Mesothelial cell of epicardium (in vitro differentiated cells): ENCODE data around the gene RGS1. TPM values are rescaled to one million over a fixed set of nuclear protein-coding genes. Genes with fewer than 3 reads are reported as not detected.
A peak's percentile ranks its signal among the peaks of the same experiment; 100 is the strongest.

ENCODE experiments used
- DNase-seq, 2 experiments: peaks; one replicate each; pipeline ENCODE4 v3.0.0; 2021; ENCODE audit warnings: low spot score in 2 of 2; ENCODE audit not compliant: unreplicated experiment in 2 of 2
- H3K27ac Mint-ChIP-seq: 2 replicates; pipeline ENCODE4 v1.8.0; 2021; ENCODE audit warnings: mixed read lengths
- H3K27me3 Mint-ChIP-seq: 2 replicates; pipeline ENCODE4 v1.8.0; 2021; ENCODE audit warnings: low read depth, mixed read lengths
- H3K36me3 Mint-ChIP-seq: 2 replicates; pipeline ENCODE4 v1.8.0; 2021; ENCODE audit warnings: mixed read lengths
- H3K4me1 Mint-ChIP-seq: 2 replicates; pipeline ENCODE4 v1.8.0; 2021; ENCODE audit warnings: mixed read lengths
- H3K4me3 Mint-ChIP-seq: 2 replicates; pipeline ENCODE4 v1.8.0; 2021; ENCODE audit warnings: mild to moderate bottlenecking, moderate library complexity, mixed read lengths
- H3K9me3 Mint-ChIP-seq: 2 replicates; pipeline ENCODE4 v1.8.0; 2021; ENCODE audit warnings: mixed read lengths
- CTCF ChIP-seq: fragments of 200-600 bp; sonication (generic); IDR thresholded peaks from one replicate; pipeline ENCODE4 v1.5.0; 2021; ENCODE audit warnings: antibody characterized with exemption; ENCODE audit not compliant: unreplicated experiment
- total RNA-seq: library from RNA; stranded (reverse); gene quantifications from 3 replicates; pipeline ENCODE4 v1.2.1, GENCODE V29; 2021

Gene RGS1
- total RNA-seq, 1 donor from 2014 or later = 0.40 TPM

- TF ChIP-seq CTCF = no peak
- Mint-ChIP-seq H3K36me3 (peaks cover 6% of the 10 kb centered on the region), H3K9me3 (peaks cover 9% of the 10 kb centered on the region), H3K27me3 (no peaks in the 10 kb centered on the region), H3K4me1 (peaks cover 5% of the 10 kb centered on the region), H3K27ac (no peak overlapping the region), H3K4me3 (no peak overlapping the region)
- DNase-seq = no peak
These were observed 9.6 kb upstream of the RGS1 start for GRCh38 chr1:192565946-192566345.

GRCh38 chr1:192566657-192567056 is 8.9 kb upstream of the RGS1 start:
- H3K4me1 Mint-ChIP-seq = peaks cover 7% of the 10 kb centered on the region
- TF ChIP-seq CTCF = no peak
- DNase-seq = no peak
- H3K36me3 Mint-ChIP-seq = peaks cover 6% of the 10 kb centered on the region
- H3K27me3 Mint-ChIP-seq = no peaks in the 10 kb centered on the region
- H3K9me3 Mint-ChIP-seq = peaks cover 13% of the 10 kb centered on the region
- no peak overlapping the region for H3K27ac Mint-ChIP-seq
- no peak overlapping the region for H3K4me3 Mint-ChIP-seq

GRCh38 chr1:192568063-192568462 is 7.5 kb upstream of the RGS1 start:
- no peak overlapping the region for H3K27ac Mint-ChIP-seq
- TF ChIP-seq CTCF = no peak
- peaks cover 6% of the 10 kb centered on the region for H3K36me3 Mint-ChIP-seq
- no peak for DNase-seq
- H3K9me3 Mint-ChIP-seq = peaks cover 13% of the 10 kb centered on the region
- no peaks in the 10 kb centered on the region for H3K27me3 Mint-ChIP-seq
- peaks cover 17% of the 10 kb centered on the region for H3K4me1 Mint-ChIP-seq
- no peak overlapping the region for H3K4me3 Mint-ChIP-seq

- no peaks in the 10 kb centered on the region for H3K27me3 Mint-ChIP-seq
- H3K4me1 Mint-ChIP-seq = peaks cover 32% of the 10 kb centered on the region
- peak overlapping the region; percentile 80 for H3K27ac Mint-ChIP-seq
- H3K4me3 Mint-ChIP-seq = no peak overlapping the region
- H3K36me3 Mint-ChIP-seq = peaks cover 6% of the 10 kb centered on the region
- TF ChIP-seq CTCF = no peak
- peaks cover 13% of the 10 kb centered on the region for H3K9me3 Mint-ChIP-seq
- no peak for DNase-seq
These were observed 3.9 kb upstream of the RGS1 start for GRCh38 chr1:192571668-192572067.

GRCh38 chr1:192573499-192573898 is 2.1 kb upstream of the RGS1 start:
- peaks cover 41% of the 10 kb centered on the region for H3K4me1 Mint-ChIP-seq
- peaks cover 6% of the 10 kb centered on the region for H3K36me3 Mint-ChIP-seq
- DNase-seq = no peak
- H3K27ac Mint-ChIP-seq = peak overlapping the region; percentile 80
- H3K9me3 Mint-ChIP-seq = peaks cover 13% of the 10 kb centered on the region
- TF ChIP-seq CTCF = no peak
- no peak overlapping the region for H3K4me3 Mint-ChIP-seq
- no peaks in the 10 kb centered on the region for H3K27me3 Mint-ChIP-seq

GRCh38 chr1:192574073-192574472 is 1.5 kb upstream of the RGS1 start:
- Mint-ChIP-seq H3K9me3 (peaks cover 13% of the 10 kb centered on the region), H3K4me1 (peaks cover 47% of the 10 kb centered on the region), H3K27me3 (no peaks in the 10 kb centered on the region), H3K36me3 (peaks cover 6% of the 10 kb centered on the region), H3K4me3 (no peak overlapping the region), H3K27ac (peak overlapping the region; percentile 80)
- no peak for TF ChIP-seq CTCF
- DNase-seq = no peak
